Posterior vena cava (tissue), 2 donors: ENCODE measurements around the gene TMEM267. TPM values are rescaled to one million over a fixed set of nuclear protein-coding genes. Genes with fewer than 3 reads are reported as not detected.
"Not testable (repeated sequence)": the region's sequence is repeated elsewhere in the genome, so short reads cannot be mapped to it uniquely, and the experiment has no call there.

ENCODE experiments used
- DNase-seq: peaks from one replicate; pipeline ENCODE4 v3.0.0-alpha.2; 2020; ENCODE audit warnings: low spot score
- intact Hi-C, 2 donors: fragments of 100-400 bp; cut with DNase I; formaldehyde crosslinking; loops; one replicate each; pipeline versions ENCODE4 v1.14.1 to v1.14.2; 2022 to 2023
- total RNA-seq, 2 donors: library from RNA; stranded (reverse); fragmentation: NEBNext Ultra II Directional; extraction: Animal tissue kit (Norgen Biotek cat#: 25700); gene quantifications; one replicate each; pipeline ENCODE4 v1.2.1, GENCODE V29; 2021
- donor health status: DM: yes; HTN: yes; CAD: no.
- donor health status: DM: yes; HTN: yes; CAD: no.

TMEM267 gene
- total RNA-seq, 2 donors from 2014 or later = 13.2 to 14.6 TPM

DNA sequence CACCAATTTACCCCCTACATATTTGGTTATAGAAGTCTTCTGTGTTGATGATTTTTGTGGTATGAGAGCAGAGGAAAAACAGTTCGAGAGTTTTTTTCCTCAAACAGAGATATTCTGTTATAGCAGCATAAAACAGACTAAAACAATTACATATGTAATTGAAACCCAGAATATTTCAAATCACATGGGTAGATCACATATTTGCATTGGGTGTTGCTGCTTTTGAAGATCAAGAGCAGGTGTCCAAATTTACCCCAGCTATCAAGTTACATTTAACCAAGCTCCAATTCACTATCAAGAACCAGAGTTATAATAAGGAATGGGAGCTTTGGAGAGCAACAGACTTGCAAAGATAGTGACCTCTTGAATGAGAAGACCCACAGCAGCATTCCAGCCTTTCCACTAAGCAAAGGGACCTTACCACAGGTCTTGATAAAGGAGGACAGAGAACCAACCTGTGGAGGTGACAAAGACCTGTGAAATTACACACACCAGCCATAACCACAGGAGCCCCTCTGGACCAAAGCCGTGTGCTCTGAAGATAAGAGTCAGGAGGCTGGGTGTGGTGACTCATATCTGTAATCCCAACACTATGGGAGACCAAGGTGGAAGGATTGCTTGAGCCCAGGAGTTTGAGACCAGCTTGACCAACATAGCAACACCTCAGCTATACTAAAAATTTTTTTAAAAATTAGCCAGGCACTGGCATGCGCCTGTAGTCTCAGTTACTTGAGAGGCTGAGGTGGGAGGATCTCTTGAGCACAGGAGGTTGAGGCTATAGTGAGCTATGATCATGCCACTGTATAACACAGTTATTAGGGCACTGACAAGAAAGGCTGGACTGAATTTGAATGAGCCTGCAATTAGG, 67.5 kb downstream of the TMEM267 start:
- intact Hi-C loops = no loop called here
- DNase-seq = no peak

DNA sequence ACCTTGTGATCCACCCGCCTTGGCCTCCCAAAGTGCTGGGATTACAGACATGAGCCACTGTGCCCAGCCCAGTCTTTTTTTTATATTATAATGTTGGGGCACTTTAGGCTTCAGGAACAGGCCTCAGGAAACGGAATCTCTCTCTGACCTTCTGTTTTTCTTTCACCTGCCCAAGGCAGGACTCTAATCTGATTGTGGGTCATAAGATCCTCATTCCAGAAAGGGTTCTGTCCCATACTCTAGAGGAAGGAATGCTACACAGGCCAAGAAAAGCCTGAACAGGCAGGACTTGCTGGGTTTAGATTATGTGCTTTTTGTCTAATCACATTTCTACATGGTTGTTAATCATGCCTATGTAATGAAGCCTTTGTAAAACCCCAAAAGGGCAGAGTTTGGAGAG, 69.7 kb downstream of the TMEM267 start:
- DNase-seq = no peak
- intact Hi-C loops = no loop called here

- DNase-seq = no peak
- intact Hi-C loops = no loop called here
Observed at GRCh38 chr5:43412644-43413043, 71.0 kb downstream of the TMEM267 start.

- intact Hi-C loops = no loop called here
- DNase-seq = no peak
Observed at GRCh38 chr5:43412156-43412555, 71.5 kb downstream of the TMEM267 start, which contains the start of gene CCL28. Gene CCL28 (minus strand): TSS chr5:43412391. CDS start chr5:43412316, 75 bp downstream.

DNA sequence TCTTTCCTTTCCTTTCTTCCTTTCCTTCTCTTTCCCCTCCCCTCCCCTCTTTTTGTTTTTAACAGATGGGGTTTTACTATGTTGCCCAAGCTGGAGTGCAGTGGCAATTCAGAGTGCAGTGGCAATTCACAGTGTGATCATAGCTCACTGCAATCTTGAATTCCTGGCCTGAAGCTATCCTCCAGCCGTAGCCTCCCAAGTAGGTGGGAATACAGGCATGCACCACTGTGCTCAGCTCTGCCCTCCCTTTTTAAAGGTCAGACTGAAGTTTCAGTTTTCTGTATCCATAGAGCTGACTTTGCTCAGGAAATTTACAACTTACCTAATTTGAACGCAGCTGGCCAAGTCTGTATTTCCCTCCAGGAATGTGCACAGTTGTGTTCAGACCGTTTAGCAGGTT, 72.2 kb downstream of the TMEM267 start:
- intact Hi-C loops = no loop called here
- DNase-seq = no peak

DNA sequence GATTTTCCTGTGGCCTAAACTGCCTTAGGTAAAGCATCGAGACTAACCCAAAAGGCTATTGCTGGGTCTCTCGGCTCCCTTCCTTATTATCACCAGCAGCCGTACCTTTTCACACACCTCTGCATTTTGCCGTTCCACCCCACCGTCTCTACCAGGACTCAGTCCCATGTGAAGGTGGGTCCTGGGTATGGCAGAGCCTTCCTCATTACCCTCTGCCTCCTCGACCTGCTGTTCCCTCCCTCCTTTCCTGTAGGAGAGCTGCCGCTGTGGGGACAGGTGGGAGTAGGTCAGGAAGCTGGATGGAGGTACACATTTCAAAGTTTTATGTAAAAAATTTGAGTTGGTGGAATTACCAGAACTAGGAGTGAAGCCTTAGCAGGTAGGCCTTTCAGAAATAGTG, 73.3 kb downstream of the TMEM267 start:
- DNase-seq = no peak
- intact Hi-C loops = no loop called here

DNA sequence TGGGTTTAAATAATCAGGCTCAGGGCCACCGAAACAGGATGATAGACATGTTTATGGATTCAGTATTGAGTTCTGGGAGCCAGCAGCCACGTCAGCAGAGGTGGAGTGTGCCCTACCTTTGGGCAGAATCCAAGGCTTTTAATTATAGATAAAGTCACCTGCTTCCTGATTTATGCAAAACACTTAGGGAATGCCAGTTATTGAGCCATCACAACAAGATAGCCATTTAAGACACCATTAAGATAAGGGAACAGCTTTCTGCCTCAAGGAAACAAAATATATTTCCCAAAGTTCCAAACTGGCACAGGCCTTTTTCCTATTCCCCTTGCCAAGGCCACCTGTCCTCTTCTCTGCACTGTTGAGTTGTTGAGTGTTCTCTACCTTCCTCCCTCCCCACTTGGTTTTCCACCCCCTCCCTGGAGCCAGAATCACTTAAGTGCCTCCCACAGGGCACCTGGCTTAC, 73.8 kb downstream of the TMEM267 start:
- intact Hi-C loops = no loop called here
- no peak for DNase-seq

GRCh38 chr5:43402524-43403066, 81.1 kb downstream of the TMEM267 start:
- DNase-seq, intact Hi-C loops: not testable (repeated sequence)

DNA sequence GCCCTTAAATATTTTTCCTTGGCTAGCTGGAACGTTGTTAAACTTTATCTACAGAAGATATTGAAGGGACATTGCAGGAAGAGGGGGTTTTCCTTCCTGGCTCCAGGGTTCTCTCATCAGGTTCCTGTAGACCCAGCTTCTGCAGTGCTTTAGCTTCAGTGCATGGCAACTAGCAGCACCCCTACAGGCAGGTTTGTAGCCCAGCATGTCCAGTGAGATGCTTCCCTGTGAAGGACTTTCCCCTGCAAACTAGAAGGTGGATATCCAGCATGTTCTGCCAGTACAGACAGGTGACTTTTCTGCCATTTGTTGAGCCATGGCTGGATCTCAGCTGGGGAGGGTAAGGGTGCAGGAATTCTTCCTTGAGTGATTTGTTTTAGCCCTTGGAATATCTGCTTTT, 81.8 kb downstream of the TMEM267 start:
- no peak for DNase-seq
- intact Hi-C loops = no loop called here

GRCh38 chr5:43400082-43400481, 83.6 kb downstream of the TMEM267 start:
- intact Hi-C loops = no loop called here
- DNase-seq = no peak

DNA sequence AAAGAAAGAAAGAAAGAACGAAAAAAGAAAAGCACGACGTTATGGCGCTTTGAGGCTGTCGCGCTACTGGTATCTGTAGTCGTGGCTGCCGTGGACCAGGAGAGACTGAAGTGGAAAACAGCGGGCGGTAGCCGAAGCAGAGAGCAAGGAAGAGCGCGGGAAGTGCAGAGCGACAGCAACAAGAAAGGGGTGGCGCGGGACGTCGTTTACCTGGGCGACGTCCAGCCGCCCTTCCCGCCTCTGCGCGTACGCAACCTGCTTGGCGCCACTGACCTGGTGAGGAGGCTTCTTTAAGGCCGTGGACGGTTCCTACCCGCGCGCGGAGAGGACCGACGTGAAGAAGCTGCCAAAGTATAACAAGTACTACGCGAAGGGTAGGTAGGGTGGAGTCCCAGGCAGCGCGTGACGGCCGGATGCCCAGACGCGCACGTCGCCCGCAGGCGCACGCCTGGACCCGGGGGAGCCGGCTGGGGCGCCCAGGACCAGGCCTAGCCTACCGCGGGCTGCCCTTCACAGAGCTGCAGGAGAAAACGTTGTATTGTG, 86.8 kb downstream of the TMEM267 start:
- intact Hi-C loops = no loop called here
- peak; percentile 88 for DNase-seq

Other genes with a start within 250 kb of the TMEM267 start
- gene HMGCS1, start 170.5 kb downstream of the TMEM267 start, total RNA-seq = 10 to 100 TPM; 32.2 to 41.2 TPM
- 1 to 10 TPM; 4.0 to 4.8 TPM for gene CCL28, start 71.5 kb downstream of the TMEM267 start, total RNA-seq
- 1 to 10 TPM; 1.5 to 2.3 TPM for gene C5orf34, start 31.3 kb upstream of the TMEM267 start, total RNA-seq
- gene PAIP1, start 73.2 kb upstream of the TMEM267 start, total RNA-seq = 10 to 100 TPM; 65.4 to 81.6 TPM
- 10 to 100 TPM; 62.4 to 65.1 TPM for gene NNT, start 119.3 kb upstream of the TMEM267 start, total RNA-seq